ENCODE results near the gene JAZF1. TPM values are rescaled to one million over a fixed set of nuclear protein-coding genes. Genes with fewer than 3 reads are reported as not detected.

Gene JAZF1
- total RNA-seq, 2 experiments from 2014 or later: 3.3 to 4.0 TPM

- intact Hi-C loops (cut with micrococcal nuclease): no loop called here
- H3K4me3 Mint-ChIP-seq: no peak overlapping the region
- no peaks in the 10 kb centered on the region for H3K9me3 Mint-ChIP-seq
- H3K4me1 Mint-ChIP-seq (ENCODE audit: low read depth): peaks cover 10% of the 10 kb centered on the region
- H3K27ac Mint-ChIP-seq: no peak overlapping the region
- TF ChIP-seq CTCF (IDR thresholded peaks at IDR 0.05): no peak
- H3K36me3 Mint-ChIP-seq (ENCODE audit: low read depth): no peaks in the 10 kb centered on the region
- peaks cover 18% of the 10 kb centered on the region for H3K27me3 Mint-ChIP-seq
- ChIA-PET POLR2A (interaction anchor here (0.9 kb wide), 1 partner anchor 46 kb away, joined by 3 read pairs; no protein-coding TSS in a partner anchor), CTCF (no interaction called here)
- no peak for ATAC-seq
- no peak for DNase-seq
These were observed 15.5 kb upstream of the JAZF1 start for GRCh38 chr7:28195910-28196620.

GRCh38 chr7:28192786-28193585, 12.4 kb upstream of the JAZF1 start:
- Mint-ChIP-seq H3K27me3 (peaks cover 8% of the 10 kb centered on the region), H3K9me3 (no peaks in the 10 kb centered on the region), H3K4me1 (ENCODE audit: low read depth) (peaks cover 10% of the 10 kb centered on the region), H3K27ac (no peak overlapping the region), H3K36me3 (ENCODE audit: low read depth) (no peaks in the 10 kb centered on the region), H3K4me3 (no peak overlapping the region)
- CTCF ChIA-PET: interaction anchor here (1.3 to 1.4 kb wide), 2 partner anchors 10 to 13 kb away, joined by 3 to 5 read pairs; no protein-coding TSS in a partner anchor
- POLR2A ChIA-PET: interaction anchor here (0.8 to 1.4 kb wide), 2 partner anchors 12 to 14 kb away, joined by 3 read pairs; partner anchors contain the start of gene JAZF1
- TF ChIP-seq CTCF (IDR thresholded peaks at IDR 0.05): no peak
- ATAC-seq (no peak), DNase-seq (no peak)
- intact Hi-C loops (cut with micrococcal nuclease): no loop called here

GRCh38 chr7:28191751-28192150, 11.2 kb upstream of the JAZF1 start:
- ChIA-PET CTCF (no interaction called here), POLR2A (interaction anchor here (1.8 kb wide), 1 partner anchor 11 kb away, joined by 4 read pairs; the partner anchor contains the start of gene JAZF1)
- no peak for TF ChIP-seq CTCF (IDR thresholded peaks at IDR 0.05)
- intact Hi-C loops (cut with micrococcal nuclease): no loop called here
- Mint-ChIP-seq H3K4me3 (no peak overlapping the region), H3K27ac (no peak overlapping the region), H3K4me1 (ENCODE audit: low read depth) (peaks cover 10% of the 10 kb centered on the region), H3K36me3 (ENCODE audit: low read depth) (no peaks in the 10 kb centered on the region), H3K9me3 (no peaks in the 10 kb centered on the region), H3K27me3 (peaks cover 8% of the 10 kb centered on the region)
- no peak for DNase-seq
- no peak for ATAC-seq

GRCh38 chr7:28191184-28191583, 10.6 kb upstream of the JAZF1 start:
- DNase-seq: no peak
- ATAC-seq: no peak
- intact Hi-C loops (cut with micrococcal nuclease): no loop called here
- POLR2A ChIA-PET: interaction anchor here (1.8 kb wide), 1 partner anchor 10 kb away, joined by 4 read pairs; the partner anchor contains the start of gene JAZF1
- no peaks in the 10 kb centered on the region for H3K36me3 Mint-ChIP-seq (ENCODE audit: low read depth)
- H3K27me3 Mint-ChIP-seq: peaks cover 6% of the 10 kb centered on the region
- H3K4me3 Mint-ChIP-seq: no peak overlapping the region
- TF ChIP-seq CTCF (IDR thresholded peaks at IDR 0.05): no peak
- no peaks in the 10 kb centered on the region for H3K9me3 Mint-ChIP-seq
- CTCF ChIA-PET: no interaction called here
- no peak overlapping the region for H3K27ac Mint-ChIP-seq
- H3K4me1 Mint-ChIP-seq (ENCODE audit: low read depth): peaks cover 6% of the 10 kb centered on the region

All from activated CD8-positive, alpha-beta T cell treated with anti-CD3 and anti-CD28 coated beads for 36 hours (primary cell).